B cell (primary cell): Measurements from ENCODE around the gene NCKIPSD. TPM values are rescaled to one million over a fixed set of nuclear protein-coding genes. Genes with fewer than 3 reads are reported as not detected.

Source experiments
- ATAC-seq: fragments of 200-7000 bp; cut with Tn5 transposase; one replicate; pipeline ENCODE4 v1.10.0; 2021; ENCODE audit warnings: low read depth, mild to moderate bottlenecking, moderate number of reproducible peaks, moderate library complexity
- CTCF ChIA-PET: fragments of 350-600 bp; sonication (Branson Sonifier 250); formaldehyde crosslinking; loops from one replicate; lab custom pipeline; 2021; ENCODE audit warnings: antibody characterized with exemption, inconsistent platforms; lab: Charles Lee
- POLR2A ChIA-PET: fragments of 350-600 bp; sonication (Branson Sonifier 250); formaldehyde crosslinking; loops from one replicate; lab custom pipeline; 2021; ENCODE audit warnings: antibody characterized with exemption; lab: Charles Lee
- DNase-seq: peaks from one replicate; pipeline ENCODE4 v3.0.0; 2013
- H2AFZ ChIP-seq: 2 replicates; pipeline ENCODE4 v1.6.1; 2012; ENCODE audit warnings: mild to moderate bottlenecking, low read depth, low read length; ENCODE audit not compliant: insufficient read depth, poor library complexity, severe bottlenecking
- H3K27ac ChIP-seq, 2 donors: 1 replicate in 1 of 2; 2 replicates in 1 of 2; pipeline ENCODE4 v1.5.1; 2012 to 2013; ENCODE audit warnings: low read length in 2 of 2, mild to moderate bottlenecking in 2 of 2, moderate library complexity in 1 of 2
- H3K27me3 ChIP-seq, 4 experiments: fragments of 200-600 bp in 1 of 4; sonication (generic) in 1 of 4; replicated peaks in 1 of 4; 1 replicate in 2 of 4; 2 replicates in 2 of 4; pipeline versions ENCODE4 v1.6.1 to v1.7.0; 2013 to 2016; ENCODE audit warnings: low read length in 3 of 4, mild to moderate bottlenecking in 2 of 4, mixed read lengths in 1 of 4, moderate library complexity in 1 of 4; ENCODE audit not compliant: insufficient read depth in 4 of 4, control insufficient read depth in 3 of 4; ENCODE audit errors: control extremely low read depth in 1 of 4
- H3K36me3 ChIP-seq, 2 experiments: replicated peaks in 1 of 2; 1 replicate in 1 of 2; 2 replicates in 1 of 2; pipeline versions ENCODE4 v1.6.1 to v1.7.1; 2013; ENCODE audit warnings: low read length in 1 of 2; ENCODE audit not compliant: insufficient read depth in 2 of 2, control insufficient read depth in 1 of 2; ENCODE audit errors: control extremely low read depth in 1 of 2, extremely low read depth in 1 of 2
- H3K4me1 ChIP-seq, 2 donors: fragments of 200-600 bp in 1 of 2; sonication (generic) in 1 of 2; 1 replicate in 1 of 2; 2 replicates in 1 of 2; pipeline versions ENCODE4 v1.5.1 to v1.6.1; 2013 to 2017; ENCODE audit warnings: low read length in 2 of 2; ENCODE audit not compliant: control insufficient read depth in 2 of 2, insufficient read depth in 2 of 2
- H3K4me2 ChIP-seq: replicated peaks from 2 replicates; pipeline ENCODE3; 2012; ENCODE audit warnings: mild to moderate bottlenecking, low read depth, low read length; ENCODE audit not compliant: poor library complexity, severe bottlenecking
- H3K4me3 ChIP-seq, 5 experiments: fragments of 200-600 bp in 1 of 5; sonication (generic) in 1 of 5; 1 replicate in 3 of 5; 2 replicates in 2 of 5; pipeline versions ENCODE4 v1.5.1 to v1.7.0; 2011 to 2016; ENCODE audit warnings: low read length in 4 of 5, mild to moderate bottlenecking in 4 of 5, low read depth in 2 of 5, control low read depth in 1 of 5, moderate library complexity in 1 of 5; ENCODE audit not compliant: insufficient read depth in 1 of 5; ENCODE audit errors: control extremely low read depth in 1 of 5, extremely low read depth in 1 of 5
- H3K79me2 ChIP-seq: fragments of 200-600 bp; sonication (generic); one replicate; pipeline ENCODE4 v1.6.0; 2016; ENCODE audit warnings: low read length; ENCODE audit not compliant: control insufficient read depth, insufficient read depth
- H3K9ac ChIP-seq: fragments of 200-600 bp; sonication (generic); 2 replicates; pipeline ENCODE4 v1.6.1; 2017; ENCODE audit warnings: mild to moderate bottlenecking, low read length, moderate library complexity
- H3K9me3 ChIP-seq, 3 donors: one replicate each; pipeline versions ENCODE4 v1.6.1 to v1.7.1; 2013; ENCODE audit warnings: low read length in 2 of 3; ENCODE audit not compliant: control insufficient read depth in 2 of 3, insufficient read depth in 1 of 3; ENCODE audit errors: control extremely low read depth in 1 of 3
- H4K20me1 ChIP-seq: 2 replicates; pipeline ENCODE4 v1.6.0; 2012; ENCODE audit warnings: mild to moderate bottlenecking, low read length; ENCODE audit not compliant: insufficient read depth, control insufficient read depth, poor library complexity, severe bottlenecking
- H3K27ac Mint-ChIP-seq: one replicate; pipeline ENCODE4 v1.8.0; 2021; ENCODE audit warnings: mixed read lengths
- H3K27me3 Mint-ChIP-seq: one replicate; pipeline ENCODE4 v1.8.0; 2021; ENCODE audit warnings: mixed read lengths
- H3K4me1 Mint-ChIP-seq: one replicate; pipeline ENCODE4 v1.8.0; 2021; ENCODE audit warnings: mixed read lengths
- H3K4me3 Mint-ChIP-seq: one replicate; pipeline ENCODE4 v1.8.0; 2021; ENCODE audit warnings: mixed read lengths
- H3K9me3 Mint-ChIP-seq: one replicate; pipeline ENCODE4 v1.8.0; 2022; ENCODE audit warnings: mixed read lengths; ENCODE audit not compliant: insufficient read depth
- EZH2 ChIP-seq: IDR thresholded peaks from 2 replicates; pipeline ENCODE4 v1.6.1; 2012; ENCODE audit warnings: borderline replicate concordance, low read depth, mild to moderate bottlenecking, moderate library complexity, low read length; ENCODE audit not compliant: insufficient read depth, poor library complexity, severe bottlenecking
- WGBS: methylation state at CpG from one replicate; pipeline ENCODE4 v1.1.5; 2013; ENCODE audit warnings: missing lambda C conversion rate; ENCODE audit not compliant: insufficient coverage; 5-methylcytosine and 5-hydroxymethylcytosine counted together
- intact Hi-C: fragments of 100-400 bp; cut with micrococcal nuclease; formaldehyde crosslinking; loops from one replicate; pipeline ENCODE4 v1.10.0; 2022
- polyA plus RNA-seq: library from polyadenylated mRNA; depleted of rRNA; stranded (reverse); fragments of >200 nt; gene quantifications from 2 replicates; pipeline ENCODE4 v1.2.3, GENCODE V29; 2012
- total RNA-seq, 2 donors: library from RNA; stranded (reverse); fragments of 120-200 nt in 1 of 2; gene quantifications; 1 replicate in 1 of 2; 2 replicates in 1 of 2; pipeline versions ENCODE4 v1.2.3 to v1.2.4, GENCODE V29; 2013 to 2022
- TF ChIP-seq, protein P1 (sequence below): fragments of 200-600 bp; IDR thresholded peaks from one replicate; pipeline ENCODE4 v1.8.0; 2022; ENCODE audit warnings: antibody characterized with exemption, mild to moderate bottlenecking

The NCKIPSD gene
- total and polyA plus RNA-seq, 2 donors (not counting 1 experiment from before 2014, with no cell fraction given) = 19.1 to 24.6 TPM

DNA sequence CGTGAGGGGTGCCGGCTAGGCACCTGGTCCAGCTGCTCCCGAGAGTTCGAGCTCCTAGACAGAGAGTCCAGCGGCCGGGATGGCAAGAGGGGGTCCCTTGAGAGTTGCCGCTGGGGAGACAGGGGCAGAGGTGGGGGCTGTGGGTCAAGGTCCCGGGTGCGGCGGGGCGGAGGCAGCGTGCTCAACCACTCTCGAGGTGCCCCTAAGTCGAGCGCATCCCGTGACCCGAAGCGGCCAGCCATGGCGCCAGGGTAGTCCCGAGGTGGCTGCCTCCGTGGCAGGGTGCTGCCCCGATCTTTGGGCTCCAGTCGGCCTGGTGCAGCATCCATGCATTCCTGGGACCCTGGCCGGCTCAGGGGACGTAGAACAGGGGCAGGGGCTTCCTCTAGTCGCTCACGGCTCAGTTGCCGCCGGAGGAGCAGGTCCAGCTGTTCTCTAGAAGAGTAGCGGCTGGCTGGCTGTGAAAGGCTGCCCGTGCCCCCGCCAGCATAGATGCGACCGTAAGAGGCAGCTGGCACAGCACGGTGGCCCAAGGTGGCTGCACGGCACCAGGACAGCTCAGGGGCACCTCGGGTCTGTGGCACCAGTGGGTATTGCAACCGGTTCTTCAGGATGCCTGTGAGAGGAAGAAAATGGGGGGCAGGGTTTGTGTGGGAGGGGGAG is 45.6 kb downstream of the NCKIPSD start:
- Histone ChIP-seq H3K4me3 (no peak overlapping the region), H3K9ac (no peak overlapping the region), H4K20me1 (no peaks in the 10 kb centered on the region), H3K4me2 (no peak overlapping the region), H3K36me3 (no peaks in the 10 kb centered on the region), H3K9me3 (no peaks in the 10 kb centered on the region), H3K4me1 (peaks cover 6 to 11% of the 10 kb centered on the region in 2 donors), H2AFZ (no peak overlapping the region), H3K27ac (no peak overlapping the region), H3K79me2 (no peaks in the 10 kb centered on the region), H3K27me3 (peaks cover 0 to 11% (median 0%) of the 10 kb centered on the region in 4 experiments)
- CTCF ChIA-PET = no interaction called here
- DNase-seq (no peak), ATAC-seq (no peak)
- TF ChIP-seq, protein P1, sequence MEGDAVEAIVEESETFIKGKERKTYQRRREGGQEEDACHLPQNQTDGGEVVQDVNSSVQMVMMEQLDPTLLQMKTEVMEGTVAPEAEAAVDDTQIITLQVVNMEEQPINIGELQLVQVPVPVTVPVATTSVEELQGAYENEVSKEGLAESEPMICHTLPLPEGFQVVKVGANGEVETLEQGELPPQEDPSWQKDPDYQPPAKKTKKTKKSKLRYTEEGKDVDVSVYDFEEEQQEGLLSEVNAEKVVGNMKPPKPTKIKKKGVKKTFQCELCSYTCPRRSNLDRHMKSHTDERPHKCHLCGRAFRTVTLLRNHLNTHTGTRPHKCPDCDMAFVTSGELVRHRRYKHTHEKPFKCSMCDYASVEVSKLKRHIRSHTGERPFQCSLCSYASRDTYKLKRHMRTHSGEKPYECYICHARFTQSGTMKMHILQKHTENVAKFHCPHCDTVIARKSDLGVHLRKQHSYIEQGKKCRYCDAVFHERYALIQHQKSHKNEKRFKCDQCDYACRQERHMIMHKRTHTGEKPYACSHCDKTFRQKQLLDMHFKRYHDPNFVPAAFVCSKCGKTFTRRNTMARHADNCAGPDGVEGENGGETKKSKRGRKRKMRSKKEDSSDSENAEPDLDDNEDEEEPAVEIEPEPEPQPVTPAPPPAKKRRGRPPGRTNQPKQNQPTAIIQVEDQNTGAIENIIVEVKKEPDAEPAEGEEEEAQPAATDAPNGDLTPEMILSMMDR = no peak
- TF ChIP-seq EZH2 = no peak
- peaks cover 7% of the 10 kb centered on the region for H3K4me1 Mint-ChIP-seq
- no peaks in the 10 kb centered on the region for H3K27me3 Mint-ChIP-seq
- H3K4me3 Mint-ChIP-seq = no peak overlapping the region
- POLR2A ChIA-PET = no interaction called here
- intact Hi-C loops = no loop called here
- WGBS = 94% methylated on average over 38 of the region's 38 CpGs
- H3K27ac Mint-ChIP-seq = no peak overlapping the region
- H3K9me3 Mint-ChIP-seq = no peaks in the 10 kb centered on the region

DNA sequence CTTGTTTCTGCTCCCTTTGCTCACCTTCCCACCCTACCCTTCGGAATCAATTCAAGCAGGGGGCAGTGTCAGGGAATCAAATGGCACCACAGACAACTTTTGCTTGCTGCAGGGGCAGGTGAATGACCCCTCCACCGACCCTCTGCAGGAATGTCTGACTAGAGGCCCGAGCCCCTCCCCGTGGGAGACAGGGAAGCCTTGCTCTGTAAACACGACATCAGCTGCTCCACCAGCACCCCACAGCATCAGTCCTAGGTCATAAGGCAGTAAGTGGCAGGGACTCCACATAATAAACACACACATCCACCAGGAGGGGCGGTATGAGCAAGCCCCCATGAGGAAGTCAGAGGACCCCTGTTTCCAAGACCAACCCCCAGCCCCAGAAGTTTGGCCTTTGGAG is 48.4 kb downstream of the NCKIPSD start:
- ChIA-PET POLR2A (no interaction called here), CTCF (no interaction called here)
- H3K27me3 ChIP-seq = peaks cover 0 to 10% (median 0%) of the 10 kb centered on the region in 4 experiments
- no peak overlapping the region for H3K4me3 ChIP-seq
- no peaks in the 10 kb centered on the region for H3K27me3 Mint-ChIP-seq
- ATAC-seq (no peak), DNase-seq (no peak)
- H3K27ac ChIP-seq = no peak overlapping the region
- no peaks in the 10 kb centered on the region for H3K9me3 ChIP-seq
- H2AFZ ChIP-seq = no peak overlapping the region
- no peaks in the 10 kb centered on the region for H3K79me2 ChIP-seq
- intact Hi-C loops = no loop called here
- no peak overlapping the region for H3K27ac Mint-ChIP-seq
- WGBS = 100% methylated on average over 6 of the region's 6 CpGs
- H3K9ac ChIP-seq = no peak overlapping the region
- TF ChIP-seq, protein P1 = no peak
- TF ChIP-seq EZH2 = no peak
- peaks cover 11 to 17% of the 10 kb centered on the region in 2 donors for H3K4me1 ChIP-seq
- H3K4me2 ChIP-seq = no peak overlapping the region
- H4K20me1 ChIP-seq = no peaks in the 10 kb centered on the region
- no peaks in the 10 kb centered on the region for H3K9me3 Mint-ChIP-seq
- H3K4me1 Mint-ChIP-seq = peaks cover 13% of the 10 kb centered on the region
- H3K4me3 Mint-ChIP-seq = peak overlapping the region; percentile 89
- H3K36me3 ChIP-seq = no peaks in the 10 kb centered on the region
